ENCODE data around the gene ATG2B.

Gene ATG2B

DNA sequence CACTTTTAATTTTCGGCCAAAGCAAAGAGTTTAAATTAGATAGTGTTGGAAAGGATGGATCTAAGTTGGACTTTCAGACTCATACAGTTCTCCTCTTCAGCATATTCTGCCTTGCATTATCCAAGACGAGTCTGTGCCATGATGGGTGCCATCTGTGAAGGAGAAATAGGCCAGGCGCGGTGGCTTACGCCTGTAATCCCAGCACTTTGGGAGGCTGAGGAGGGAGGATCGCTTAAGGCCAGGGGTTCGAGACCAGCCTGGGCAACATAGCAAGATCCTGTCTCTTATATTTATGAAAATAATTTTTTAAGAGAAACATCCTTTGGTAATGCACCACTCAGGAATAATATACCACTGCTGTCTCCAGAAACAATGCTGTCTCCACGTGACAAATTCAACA is 35.3 kb upstream of the ATG2B start:
- no peaks in the 10 kb centered on the region for H4K20me1 ChIP-seq (ENCODE audit: insufficient read depth, low read length)
- no peak overlapping the region for H3K4me3 ChIP-seq (ENCODE audit: low read depth in 1 of 2, low read length in 2 of 2)
- H3K36me3 ChIP-seq (ENCODE audit: insufficient read depth, low read length) = no peaks in the 10 kb centered on the region
- no peak overlapping the region for H3K4me2 ChIP-seq (ENCODE audit: insufficient read depth, low read length)
- ATAC-seq (ENCODE audit: insufficient read depth, low read depth) (no peak), DNase-seq (no peak)
- no peak overlapping the region for H3K9ac ChIP-seq (ENCODE audit: low read depth, low read length)
- H3K27ac ChIP-seq (ENCODE audit: low read length) = no peak overlapping the region
- no peak overlapping the region for H2AFZ ChIP-seq (ENCODE audit: low read depth, low read length)
- H3K4me1 ChIP-seq (ENCODE audit: insufficient read depth, low read length) = no peaks in the 10 kb centered on the region
- H3K27me3 ChIP-seq (ENCODE audit: insufficient read depth, low read length, poor library complexity) = peaks cover 7% of the 10 kb centered on the region
- H3K9me3 ChIP-seq (ENCODE audit: insufficient read depth, low read length, severe bottlenecking) = no peaks in the 10 kb centered on the region
- H3K79me2 ChIP-seq (ENCODE audit: insufficient read depth, low read length) = no peaks in the 10 kb centered on the region
- no peak for TF ChIP-seq EZH2 (IDR thresholded peaks at IDR 0.05; ENCODE audit: borderline replicate concordance, low read depth, low read length, severe bottlenecking)
- TF ChIP-seq, protein P1, sequence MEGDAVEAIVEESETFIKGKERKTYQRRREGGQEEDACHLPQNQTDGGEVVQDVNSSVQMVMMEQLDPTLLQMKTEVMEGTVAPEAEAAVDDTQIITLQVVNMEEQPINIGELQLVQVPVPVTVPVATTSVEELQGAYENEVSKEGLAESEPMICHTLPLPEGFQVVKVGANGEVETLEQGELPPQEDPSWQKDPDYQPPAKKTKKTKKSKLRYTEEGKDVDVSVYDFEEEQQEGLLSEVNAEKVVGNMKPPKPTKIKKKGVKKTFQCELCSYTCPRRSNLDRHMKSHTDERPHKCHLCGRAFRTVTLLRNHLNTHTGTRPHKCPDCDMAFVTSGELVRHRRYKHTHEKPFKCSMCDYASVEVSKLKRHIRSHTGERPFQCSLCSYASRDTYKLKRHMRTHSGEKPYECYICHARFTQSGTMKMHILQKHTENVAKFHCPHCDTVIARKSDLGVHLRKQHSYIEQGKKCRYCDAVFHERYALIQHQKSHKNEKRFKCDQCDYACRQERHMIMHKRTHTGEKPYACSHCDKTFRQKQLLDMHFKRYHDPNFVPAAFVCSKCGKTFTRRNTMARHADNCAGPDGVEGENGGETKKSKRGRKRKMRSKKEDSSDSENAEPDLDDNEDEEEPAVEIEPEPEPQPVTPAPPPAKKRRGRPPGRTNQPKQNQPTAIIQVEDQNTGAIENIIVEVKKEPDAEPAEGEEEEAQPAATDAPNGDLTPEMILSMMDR (IDR thresholded peaks at IDR 0.05; ENCODE audit: borderline replicate concordance, extremely low read depth, low read length, poor library complexity, severe bottlenecking) = no peak

DNA sequence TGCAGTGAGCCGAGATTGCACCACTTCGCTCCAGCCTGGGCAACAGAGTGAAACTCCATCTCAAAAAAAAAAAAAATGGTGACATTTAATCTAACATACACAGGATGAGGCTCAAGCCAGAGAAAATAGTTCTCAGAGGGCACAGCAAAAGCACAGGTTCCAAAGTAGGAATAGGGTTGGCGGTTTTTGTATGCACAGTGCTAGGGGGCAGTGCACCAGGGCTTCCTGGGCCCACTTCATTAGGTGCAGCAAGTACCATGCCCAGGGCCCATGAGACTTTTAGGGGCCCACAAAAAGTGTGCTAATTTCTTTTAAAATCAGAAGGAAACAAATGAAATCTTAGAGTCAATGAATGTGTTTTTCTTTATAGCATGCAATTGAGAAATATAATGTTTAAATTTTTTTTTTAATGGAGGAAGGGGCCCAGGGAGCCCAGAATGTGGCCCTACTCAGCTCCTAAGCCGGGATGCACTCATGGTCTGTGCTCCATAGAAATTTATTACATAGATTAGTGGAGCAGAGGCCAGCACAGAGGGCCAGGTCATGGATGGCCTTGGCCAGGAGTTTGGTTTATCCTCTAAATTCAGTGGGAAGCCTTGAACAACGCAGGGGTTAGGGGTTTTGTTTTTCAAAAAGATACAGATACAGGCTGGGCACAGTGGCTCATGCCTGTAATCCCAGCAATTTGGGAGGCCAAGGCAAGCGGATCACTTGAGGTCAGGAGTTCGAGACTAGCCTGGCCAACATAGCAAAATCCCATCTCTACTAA is 31.1 kb upstream of the ATG2B start:
- H4K20me1 ChIP-seq (ENCODE audit: insufficient read depth, low read length) = no peaks in the 10 kb centered on the region
- DNase-seq (no peak), ATAC-seq (ENCODE audit: insufficient read depth, low read depth) (no peak)
- H3K79me2 ChIP-seq (ENCODE audit: insufficient read depth, low read length) = no peaks in the 10 kb centered on the region
- H3K4me1 ChIP-seq (ENCODE audit: insufficient read depth, low read length) = peaks cover 20% of the 10 kb centered on the region
- H3K4me3 ChIP-seq (ENCODE audit: low read depth in 1 of 2, low read length in 2 of 2) = no peak overlapping the region
- H3K27me3 ChIP-seq (ENCODE audit: insufficient read depth, low read length, poor library complexity) = peaks cover 2% of the 10 kb centered on the region
- no peak overlapping the region for H3K4me2 ChIP-seq (ENCODE audit: insufficient read depth, low read length)
- no peak overlapping the region for H3K9ac ChIP-seq (ENCODE audit: low read depth, low read length)
- H3K36me3 ChIP-seq (ENCODE audit: insufficient read depth, low read length) = no peaks in the 10 kb centered on the region
- H3K9me3 ChIP-seq (ENCODE audit: insufficient read depth, low read length, severe bottlenecking) = no peaks in the 10 kb centered on the region
- H3K27ac ChIP-seq (ENCODE audit: low read length) = no peak overlapping the region
- H2AFZ ChIP-seq (ENCODE audit: low read depth, low read length) = no peak overlapping the region
- no peak for TF ChIP-seq EZH2 (IDR thresholded peaks at IDR 0.05; ENCODE audit: borderline replicate concordance, low read depth, low read length, severe bottlenecking)
- TF ChIP-seq, protein P1 (IDR thresholded peaks at IDR 0.05; ENCODE audit: borderline replicate concordance, extremely low read depth, low read length, poor library complexity, severe bottlenecking) = no peak

DNA sequence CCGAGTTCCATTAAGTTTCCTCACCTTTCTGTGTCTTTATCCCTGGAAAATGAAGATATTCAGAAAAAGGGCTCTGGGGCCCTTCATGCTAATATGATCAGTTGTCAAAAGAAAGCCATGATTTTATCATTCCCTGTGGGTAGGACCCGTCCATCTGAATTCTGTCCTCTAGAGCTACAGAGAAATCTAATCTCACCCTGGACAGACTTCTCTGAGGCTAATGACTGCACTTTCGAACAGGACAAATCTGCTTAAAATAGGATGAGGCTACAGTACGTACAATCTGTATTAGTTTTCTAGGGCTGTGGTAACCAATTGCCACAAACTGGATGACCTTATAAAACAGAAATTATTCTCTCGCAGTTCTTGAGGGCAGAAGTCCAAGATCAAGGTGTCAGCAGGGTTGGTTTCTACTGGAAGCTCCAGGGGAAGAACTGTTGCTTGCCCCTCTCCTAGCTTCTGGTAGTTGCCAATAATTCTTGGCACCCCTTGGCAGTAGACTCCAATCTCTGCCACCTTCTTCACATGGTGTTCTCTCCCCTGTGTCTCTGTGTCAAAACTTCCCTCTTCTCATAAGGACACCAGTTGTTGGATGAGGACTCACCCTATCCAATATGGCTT is 30.0 kb upstream of the ATG2B start:
- Histone ChIP-seq H3K9ac (ENCODE audit: low read depth, low read length) (no peak overlapping the region), H3K27ac (ENCODE audit: low read length) (no peak overlapping the region)

More for the DNA sequence above, 30.0 kb upstream of the ATG2B start:
- no peaks in the 10 kb centered on the region for H4K20me1 ChIP-seq (ENCODE audit: insufficient read depth, low read length)
- ATAC-seq (ENCODE audit: insufficient read depth, low read depth) (no peak), DNase-seq (no peak)
- H3K9me3 ChIP-seq (ENCODE audit: insufficient read depth, low read length, severe bottlenecking) = no peaks in the 10 kb centered on the region
- peaks cover 20% of the 10 kb centered on the region for H3K4me1 ChIP-seq (ENCODE audit: insufficient read depth, low read length)
- 0 out of 2 replicates have a peak overlapping the region, but pooled peaks have one; percentile 15 for H2AFZ ChIP-seq (ENCODE audit: low read depth, low read length)
- H3K4me2 ChIP-seq (ENCODE audit: insufficient read depth, low read length) = no peak overlapping the region
- H3K36me3 ChIP-seq (ENCODE audit: insufficient read depth, low read length) = no peaks in the 10 kb centered on the region
- peaks cover 2% of the 10 kb centered on the region for H3K27me3 ChIP-seq (ENCODE audit: insufficient read depth, low read length, poor library complexity)
- TF ChIP-seq, protein P1 (IDR thresholded peaks at IDR 0.05; ENCODE audit: borderline replicate concordance, extremely low read depth, low read length, poor library complexity, severe bottlenecking) = no peak
- TF ChIP-seq EZH2 (IDR thresholded peaks at IDR 0.05; ENCODE audit: borderline replicate concordance, low read depth, low read length, severe bottlenecking) = no peak
- H3K79me2 ChIP-seq (ENCODE audit: insufficient read depth, low read length) = no peaks in the 10 kb centered on the region
- no peak overlapping the region for H3K4me3 ChIP-seq (ENCODE audit: low read depth in 1 of 2, low read length in 2 of 2)

All from DND-41 (cell line).